HEK293 (cell line): Measurements from ENCODE around the gene MKLN1.

ENCODE experiments used
- CTCF ChIA-PET: fragments of 350-600 bp; formaldehyde crosslinking; extraction: SDS; loops from one replicate; lab custom pipeline; 2021; ENCODE audit warnings: antibody characterized with exemption; lab: Yijun Ruan, JAX
- POLR2A ChIA-PET: fragments of 300-600 bp; formaldehyde crosslinking; extraction: SDS; loops from one replicate; lab custom pipeline; 2020; ENCODE audit warnings: antibody characterized with exemption, inconsistent platforms; lab: Yijun Ruan, JAX
- H3K27ac ChIP-seq: fragments of 200-500 bp; sonication (Bioruptor generic); 2 replicates; pipeline ENCODE4 v1.5.1; 2014; ENCODE audit warnings: low read depth, low read length, control low read depth, inconsistent platforms; ENCODE audit errors: extremely low read depth
- H3K36me3 ChIP-seq, 2 experiments: fragments of 200-500 bp in 1 of 2; sonication (Bioruptor generic) in 1 of 2; 1 replicate in 1 of 2; 2 replicates in 1 of 2; pipeline ENCODE4 v1.5.1; 2014 to 2017; ENCODE audit warnings: inconsistent platforms in 2 of 2, low read length in 2 of 2; ENCODE audit not compliant: control insufficient read depth in 2 of 2, insufficient read depth in 1 of 2
- H3K4me1 ChIP-seq: fragments of 200-500 bp; sonication (Bioruptor generic); 2 replicates; pipeline ENCODE4 v1.5.1; 2014; ENCODE audit warnings: mild to moderate bottlenecking, low read length, inconsistent platforms; ENCODE audit not compliant: control insufficient read depth, insufficient read depth
- H3K4me3 ChIP-seq: 2 replicates; pipeline ENCODE4 v1.5.1; 2011; ENCODE audit warnings: low read depth, mild to moderate bottlenecking, control low read depth, low read length, moderate library complexity
- H3K9me3 ChIP-seq: fragments of 200-500 bp; sonication (Bioruptor generic); 2 replicates; pipeline ENCODE4 v1.5.1; 2014; ENCODE audit warnings: low read depth, low read length, inconsistent platforms; ENCODE audit not compliant: control insufficient read depth, insufficient read depth
- HOXA7 ChIP-seq: sonication (generic); formaldehyde crosslinking; IDR thresholded peaks from 2 replicates; pipeline ENCODE4 v1.8.1; 2022; ENCODE audit warnings: missing genetic modification reagents, borderline replicate concordance
- KLF9 ChIP-seq: fragments of 450-650 bp; formaldehyde crosslinking; IDR thresholded peaks from 2 replicates; pipeline ENCODE4 v1.5.1; 2016; ENCODE audit warnings: missing biosample characterization, missing genetic modification characterization, low read depth
- PATZ1 ChIP-seq: fragments of 450-650 bp; formaldehyde crosslinking; IDR thresholded peaks from 2 replicates; pipeline ENCODE4 v1.5.1; 2016; ENCODE audit warnings: missing biosample characterization, missing genetic modification characterization
- REPIN1 ChIP-seq: fragments of 450-650 bp; formaldehyde crosslinking; IDR thresholded peaks from 2 replicates; pipeline ENCODE4 v1.5.1; 2017; ENCODE audit warnings: missing biosample characterization, missing genetic modification characterization, low read depth
- TRIM28 ChIP-seq: IDR thresholded peaks from 2 replicates; pipeline ENCODE4 v1.6.1; 2011; ENCODE audit warnings: low read length, control low read depth, borderline replicate concordance
- YY1 ChIP-seq: fragments of 450-650 bp; formaldehyde crosslinking; IDR thresholded peaks from 2 replicates; pipeline ENCODE4 v1.5.1; 2018; ENCODE audit warnings: missing biosample characterization, missing genetic modification characterization
- ZNF23 ChIP-seq: fragments of 450-650 bp; formaldehyde crosslinking; IDR thresholded peaks from 2 replicates; pipeline ENCODE4 v1.5.1; 2016; ENCODE audit warnings: missing biosample characterization, missing genetic modification characterization, borderline replicate concordance
- ZNF24 ChIP-seq: fragments of 450-650 bp; formaldehyde crosslinking; IDR thresholded peaks from 2 replicates; pipeline ENCODE4 v1.5.1; 2016; ENCODE audit warnings: missing biosample characterization, missing genetic modification characterization
- ZNF280C ChIP-seq: fragments of 450-650 bp; formaldehyde crosslinking; IDR thresholded peaks from 2 replicates; pipeline ENCODE4 v1.5.1; 2016; ENCODE audit warnings: missing biosample characterization, missing genetic modification characterization
- ZNF341 ChIP-seq: fragments of 450-650 bp; formaldehyde crosslinking; IDR thresholded peaks from 2 replicates; pipeline ENCODE4; 2016; ENCODE audit warnings: low read depth, missing biosample characterization, missing genetic modification characterization
- ZNF37A ChIP-seq: fragments of 450-650 bp; IDR thresholded peaks from 2 replicates; pipeline ENCODE4 v1.5.1; 2018; ENCODE audit warnings: missing biosample characterization, missing genetic modification characterization
- ZNF514 ChIP-seq: fragments of 450-650 bp; formaldehyde crosslinking; IDR thresholded peaks from 2 replicates; pipeline ENCODE4 v1.5.1; 2016; ENCODE audit warnings: missing biosample characterization, missing genetic modification characterization
- ZNF521 ChIP-seq: fragments of 450-650 bp; formaldehyde crosslinking; IDR thresholded peaks from 2 replicates; pipeline ENCODE4 v1.5.1; 2017; ENCODE audit warnings: missing biosample characterization, mild to moderate bottlenecking, missing genetic modification characterization
- ZNF585B ChIP-seq: fragments of 450-650 bp; formaldehyde crosslinking; IDR thresholded peaks from 2 replicates; pipeline ENCODE4 v1.5.1; 2016; ENCODE audit warnings: missing biosample characterization, missing genetic modification characterization
- ZNF747 ChIP-seq: fragments of 450-650 bp; formaldehyde crosslinking; IDR thresholded peaks from 2 replicates; pipeline ENCODE4 v1.5.1; 2016; ENCODE audit warnings: missing biosample characterization, missing genetic modification characterization
- ZNF768 ChIP-seq: fragments of 450-650 bp; formaldehyde crosslinking; IDR thresholded peaks from 2 replicates; pipeline ENCODE4 v1.5.1; 2018; ENCODE audit warnings: missing biosample characterization, mild to moderate bottlenecking, missing genetic modification characterization
- ZNF776 ChIP-seq: fragments of 450-650 bp; formaldehyde crosslinking; IDR thresholded peaks from 2 replicates; pipeline ENCODE4 v1.5.0; 2017; ENCODE audit warnings: missing biosample characterization, missing genetic modification characterization, borderline replicate concordance
- ZSCAN4 ChIP-seq: fragments of 450-650 bp; formaldehyde crosslinking; IDR thresholded peaks from 2 replicates; pipeline ENCODE4 v1.5.1; 2017; ENCODE audit warnings: missing biosample characterization, missing genetic modification characterization
- TF ChIP-seq, protein P1 (sequence below): fragments of 450-650 bp; formaldehyde crosslinking; IDR thresholded peaks from 2 replicates; pipeline ENCODE4 v1.5.1; 2017; ENCODE audit warnings: missing biosample characterization, missing genetic modification characterization
- TF ChIP-seq, protein P2 (sequence below): fragments of 450-650 bp; formaldehyde crosslinking; IDR thresholded peaks from 2 replicates; pipeline ENCODE4 v1.5.1; 2017; ENCODE audit warnings: missing biosample characterization, mild to moderate bottlenecking, missing genetic modification characterization, moderate library complexity

Gene MKLN1

GRCh38 chr7:131524703-131525102, 197.0 kb downstream of the MKLN1 start:
- Histone ChIP-seq H3K4me1 (no peaks in the 10 kb centered on the region), H3K27ac (no peak overlapping the region), H3K4me3 (no peak overlapping the region), H3K36me3 (no peaks in the 10 kb centered on the region), H3K9me3 (no peaks in the 10 kb centered on the region)
- POLR2A ChIA-PET: interaction anchor here (1.2 kb wide), 1 partner anchor 9 kb away, joined by 3 read pairs; no protein-coding TSS in a partner anchor
- CTCF ChIA-PET: interaction anchor here (0.7 to 1.6 kb wide), 3 partner anchors 15 to 558 kb away, joined by 3 to 5 read pairs (median 4); no protein-coding TSS in a partner anchor
- TF ChIP-seq ZNF24 (no peak), REPIN1 (no peak)
- TF ChIP-seq, protein P1, sequence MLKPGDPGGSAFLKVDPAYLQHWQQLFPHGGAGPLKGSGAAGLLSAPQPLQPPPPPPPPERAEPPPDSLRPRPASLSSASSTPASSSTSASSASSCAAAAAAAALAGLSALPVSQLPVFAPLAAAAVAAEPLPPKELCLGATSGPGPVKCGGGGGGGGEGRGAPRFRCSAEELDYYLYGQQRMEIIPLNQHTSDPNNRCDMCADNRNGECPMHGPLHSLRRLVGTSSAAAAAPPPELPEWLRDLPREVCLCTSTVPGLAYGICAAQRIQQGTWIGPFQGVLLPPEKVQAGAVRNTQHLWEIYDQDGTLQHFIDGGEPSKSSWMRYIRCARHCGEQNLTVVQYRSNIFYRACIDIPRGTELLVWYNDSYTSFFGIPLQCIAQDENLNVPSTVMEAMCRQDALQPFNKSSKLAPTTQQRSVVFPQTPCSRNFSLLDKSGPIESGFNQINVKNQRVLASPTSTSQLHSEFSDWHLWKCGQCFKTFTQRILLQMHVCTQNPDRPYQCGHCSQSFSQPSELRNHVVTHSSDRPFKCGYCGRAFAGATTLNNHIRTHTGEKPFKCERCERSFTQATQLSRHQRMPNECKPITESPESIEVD: peak; percentile 71
- TF ChIP-seq, all 188 proteins: peak for 1

- H3K27ac ChIP-seq: no peak overlapping the region
- no peaks in the 10 kb centered on the region for H3K36me3 ChIP-seq
- H3K9me3 ChIP-seq: no peaks in the 10 kb centered on the region
- H3K4me3 ChIP-seq: no peak overlapping the region
- TF ChIP-seq ZNF776 (tag by site-specific recombination) (no peak), TRIM28 (no peak), ZNF514 (tag by site-specific recombination) (no peak), HOXA7 (no peak), ZNF768 (no peak), ZNF521 (tag by site-specific recombination) (no peak), ZSCAN4 (no peak), ZNF37A (tag by site-specific recombination) (no peak), ZNF23 (tag by site-specific recombination) (no peak), ZNF341 (tag by site-specific recombination) (no peak), KLF9 (tag by site-specific recombination) (no peak), ZNF585B (tag by site-specific recombination) (no peak), YY1 (no peak), ZNF280C (no peak), PATZ1 (tag by site-specific recombination) (no peak), ZNF747 (no peak)
- TF ChIP-seq, protein P2, sequence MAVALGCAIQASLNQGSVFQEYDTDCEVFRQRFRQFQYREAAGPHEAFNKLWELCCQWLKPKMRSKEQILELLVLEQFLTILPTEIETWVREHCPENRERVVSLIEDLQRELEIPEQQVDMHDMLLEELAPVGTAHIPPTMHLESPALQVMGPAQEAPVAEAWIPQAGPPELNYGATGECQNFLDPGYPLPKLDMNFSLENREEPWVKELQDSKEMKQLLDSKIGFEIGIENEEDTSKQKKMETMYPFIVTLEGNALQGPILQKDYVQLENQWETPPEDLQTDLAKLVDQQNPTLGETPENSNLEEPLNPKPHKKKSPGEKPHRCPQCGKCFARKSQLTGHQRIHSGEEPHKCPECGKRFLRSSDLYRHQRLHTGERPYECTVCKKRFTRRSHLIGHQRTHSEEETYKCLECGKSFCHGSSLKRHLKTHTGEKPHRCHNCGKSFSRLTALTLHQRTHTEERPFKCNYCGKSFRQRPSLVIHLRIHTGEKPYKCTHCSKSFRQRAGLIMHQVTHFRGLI: no peak
- TF ChIP-seq, protein P1: no peak
- ChIA-PET CTCF (no interaction called here), POLR2A (interaction anchor here (0.8 kb wide), 1 partner anchor 543 kb away, joined by 4 read pairs; no protein-coding TSS in a partner anchor)
- no peaks in the 10 kb centered on the region for H3K4me1 ChIP-seq
Observed at GRCh38 chr7:131525820-131526219, 198.1 kb downstream of the MKLN1 start.
